Endothelial cell of umbilical vein (primary cell): ENCODE measurements around the gene TAGLN. TPM values are rescaled to one million over a fixed set of nuclear protein-coding genes. Genes with fewer than 3 reads are reported as not detected.

Experiments used
- BruUV-seq: library from RNA; stranded (reverse); fragments of 400-500 nt; replicated peaks from 2 replicates; lab custom pipeline; 2021; lab: Mats Ljungman, UMichigan
- CTCF ChIA-PET: fragments of 300-600, 350-600 bp; sonication (Branson Sonifier 250); formaldehyde crosslinking; loops from one replicate; lab custom pipeline; 2021; ENCODE audit warnings: antibody characterized with exemption, inconsistent platforms; lab: Charles Lee
- POLR2A ChIA-PET: fragments of 300-600, 350-600 bp; sonication (Branson Sonifier 250); formaldehyde crosslinking; loops from one replicate; lab custom pipeline; 2021; ENCODE audit warnings: antibody characterized with exemption, inconsistent platforms; lab: Charles Lee
- DNase-seq: peaks from one replicate; pipeline ENCODE4 v3.0.0-alpha.2; 2011; ENCODE audit warnings: low read depth, low spot score
- FAIRE-seq: peaks from 2 replicates; lab custom pipeline; 2011; peaks lifted over from hg19 to GRCh38; lab: Jason Lieb, UNC
- H2AFZ ChIP-seq: 2 replicates; pipeline ENCODE4 v1.6.0; 2012; ENCODE audit warnings: low read depth, low read length, control low read depth, inconsistent platforms
- H3K27ac ChIP-seq: 2 replicates; pipeline ENCODE4 v1.5.1; 2011; ENCODE audit warnings: low read depth, mild to moderate bottlenecking, control low read depth, low read length, moderate library complexity; ENCODE audit not compliant: insufficient read depth
- H3K27me3 ChIP-seq, 2 experiments: 2 replicates each; pipeline versions ENCODE4 v1.6.0 to v1.6.1; 2011; ENCODE audit warnings: low read length in 2 of 2, mixed read lengths in 1 of 2; ENCODE audit not compliant: control insufficient read depth in 2 of 2, insufficient read depth in 2 of 2
- H3K36me3 ChIP-seq, 2 experiments: 2 replicates in 1 of 2; 3 replicates in 1 of 2; pipeline ENCODE4 v1.5.1; 2011; ENCODE audit warnings: low read length in 2 of 2, mild to moderate bottlenecking in 1 of 2, moderate library complexity in 1 of 2; ENCODE audit not compliant: control insufficient read depth in 2 of 2, insufficient read depth in 2 of 2; ENCODE audit errors: extremely low read depth in 1 of 2
- H3K4me1 ChIP-seq: 3 replicates; pipeline ENCODE4 v1.5.1; 2011; ENCODE audit warnings: mild to moderate bottlenecking, low read length; ENCODE audit not compliant: control insufficient read depth, insufficient read depth; ENCODE audit errors: extremely low read depth
- H3K4me2 ChIP-seq: 2 replicates; pipeline ENCODE4 v1.6.1; 2011; ENCODE audit warnings: low read length, control low read depth, mixed read lengths; ENCODE audit not compliant: insufficient read depth
- H3K4me3 ChIP-seq, 3 experiments: fragments of 200-600 bp in 1 of 3; sonication (generic), shearing (Covaris generic) in 1 of 3; replicated peaks in 1 of 3; 2 replicates each; pipeline ENCODE4 v1.5.1; 2011 to 2016; ENCODE audit warnings: control low read depth in 3 of 3, low read length in 3 of 3, mild to moderate bottlenecking in 2 of 3, inconsistent platforms in 1 of 3, low read depth in 1 of 3, moderate library complexity in 1 of 3; ENCODE audit not compliant: insufficient read depth in 1 of 3
- H3K79me2 ChIP-seq: 2 replicates; pipeline ENCODE4 v1.6.0; 2012; ENCODE audit warnings: low read length, inconsistent platforms; ENCODE audit not compliant: control insufficient read depth, insufficient read depth
- H3K9ac ChIP-seq: replicated peaks from 2 replicates; pipeline ENCODE3; 2011; ENCODE audit warnings: low read length, control low read depth; ENCODE audit not compliant: insufficient read depth; ENCODE audit errors: extremely low read depth
- H3K9me1 ChIP-seq: replicated peaks from 3 replicates; pipeline ENCODE4 v1.6.0; 2011; ENCODE audit warnings: mild to moderate bottlenecking, low read length; ENCODE audit not compliant: control insufficient read depth, insufficient read depth; ENCODE audit errors: extremely low read depth
- H3K9me3 ChIP-seq: replicated peaks from 2 replicates; pipeline ENCODE4 v1.5.1; 2012; ENCODE audit warnings: low read length, inconsistent platforms; ENCODE audit not compliant: control insufficient read depth, insufficient read depth
- H4K20me1 ChIP-seq: replicated peaks from 2 replicates; pipeline ENCODE3; 2011; ENCODE audit warnings: mild to moderate bottlenecking, low read length; ENCODE audit not compliant: control insufficient read depth, insufficient read depth; ENCODE audit errors: extremely low read depth
- CTCF ChIP-seq, 2 donors: IDR thresholded peaks; 1 replicate in 1 of 2; 2 replicates in 1 of 2; pipeline ENCODE4 v1.5.1; 2011; ENCODE audit warnings: low read length in 2 of 2, mild to moderate bottlenecking in 2 of 2, moderate library complexity in 2 of 2, control low read depth in 1 of 2, inconsistent platforms in 1 of 2, low read depth in 1 of 2; ENCODE audit not compliant: insufficient read depth in 1 of 2; ENCODE audit errors: extremely low read depth in 1 of 2
- EZH2 ChIP-seq: IDR thresholded peaks from 2 replicates; pipeline ENCODE4 v1.6.1; 2012; ENCODE audit warnings: borderline replicate concordance, low read depth, mild to moderate bottlenecking, moderate library complexity, low read length, inconsistent platforms; ENCODE audit not compliant: severe bottlenecking
- FOS ChIP-seq: IDR thresholded peaks from 2 replicates; pipeline ENCODE4 v1.6.1; 2011; ENCODE audit warnings: mild to moderate bottlenecking, low read length, moderate library complexity, borderline replicate concordance; ENCODE audit not compliant: insufficient read depth
- GATA2 ChIP-seq: IDR thresholded peaks from 2 replicates; pipeline ENCODE4 v1.7.0; 2011; ENCODE audit warnings: low read depth, mild to moderate bottlenecking, moderate library complexity, mixed read lengths, low read length; ENCODE audit not compliant: insufficient read length, insufficient read depth
- JUN ChIP-seq: IDR thresholded peaks from 2 replicates; pipeline ENCODE4 v1.6.1; 2011; ENCODE audit warnings: borderline replicate concordance, low read depth; ENCODE audit not compliant: insufficient read length, insufficient read depth
- MAX ChIP-seq: IDR thresholded peaks from 2 replicates; pipeline ENCODE4 v1.6.1; 2011; ENCODE audit not compliant: insufficient read depth, insufficient read length
- MYC ChIP-seq: IDR thresholded peaks from one replicate; pipeline ENCODE4 v1.6.1; 2011; ENCODE audit warnings: mild to moderate bottlenecking, low read depth, low read length
- POLR2A ChIP-seq: IDR thresholded peaks from 2 replicates; pipeline ENCODE4 v1.6.1; 2012; ENCODE audit warnings: low read depth, mild to moderate bottlenecking, control low read depth, low read length
- POLR2AphosphoS5 ChIP-seq: IDR thresholded peaks from 2 replicates; pipeline ENCODE4 v1.6.1; 2012; ENCODE audit warnings: low read depth, mild to moderate bottlenecking, control low read depth, low read length, moderate library complexity; ENCODE audit not compliant: insufficient read depth
- dilution Hi-C: fragments of 300-500 bp; cut with MboI; formaldehyde crosslinking; loops from one replicate; pipeline ENCODE4 v1.15.0; 2019; ENCODE audit warnings: low sequenced_read_pairs; ENCODE audit not compliant: extremely low pct_ligation_motif_present
- intact Hi-C: fragments of 100-400 bp; cut with micrococcal nuclease; formaldehyde crosslinking; loops from one replicate; pipeline ENCODE4 v1.10.0; 2022
- polyA plus RNA-seq, 4 experiments: library from polyadenylated mRNA; depleted of rRNA in 3 of 4; stranded (reverse) in 3 of 4; unstranded in 1 of 4; fragments of >200 nt; gene quantifications; 2 replicates each; pipeline versions ENCODE4 v1.2.1 to v1.2.3, GENCODE V29; 2011 to 2012; ENCODE audit warnings: missing spikeins in 1 of 4
- total RNA-seq: library from RNA; stranded (reverse); gene quantifications from 2 replicates; pipeline ENCODE4 v1.2.3, GENCODE V29; 2021

The TAGLN gene
- total and polyA plus RNA-seq, 2 donors (not counting 3 experiments of a cell fraction or from before 2014, with no cell fraction given) = 20.8 to 113 TPM

- peak within 1 kb of the TSS; percentile 82 to 97 (median 90) for H3K4me3 ChIP-seq
- ChIA-PET POLR2A (interaction anchor here (1.1 kb wide), 1 partner anchor 52 kb away, joined by 4 read pairs; no protein-coding TSS in a partner anchor), CTCF (interaction anchor here (0.6 to 3.6 kb wide), 16 partner anchors 10 to 715 kb away, joined by 3 to 24 read pairs (median 4); partner anchors contain the start of genes APOA5, PAFAH1B2 and SIDT2)
- dilution Hi-C loops (no loop called here), intact Hi-C loops (loop anchor here (1.0 to 10.0 kb wide), 4 partner anchors 50 to 583 kb away; partner anchors contain the start of gene BACE1)
- peak within 1 kb of the TSS; percentile 93 for H3K9ac ChIP-seq
- peaks cover 20% of the 10 kb centered on the region for H3K4me1 ChIP-seq
- DNase-seq (no peak), FAIRE-seq (peak; percentile 61)
- no TSS peak for BruUV-seq
- peak within 1 kb of the TSS; percentile 84 for H3K4me2 ChIP-seq
- peak within 1 kb of the TSS; percentile 89 for H3K27ac ChIP-seq
- no peaks in the 10 kb centered on the region for H4K20me1 ChIP-seq
- no peaks in the 10 kb centered on the region for H3K27me3 ChIP-seq
- H3K79me2 ChIP-seq = peaks cover 19% of the 10 kb centered on the region
- no peaks in the 10 kb centered on the region for H3K9me3 ChIP-seq
- H2AFZ ChIP-seq = peak within 1 kb of the TSS; percentile 100
- peaks cover 0 to 19% of the 10 kb centered on the region in 2 experiments for H3K36me3 ChIP-seq
- TF ChIP-seq GATA2 = no peak
- no peak for TF ChIP-seq POLR2AphosphoS5
- no peak for TF ChIP-seq JUN
- no peak for TF ChIP-seq CTCF (IDR thresholded peaks at IDR 0.05; ENCODE audit: extremely low read depth in 1 of 2, insufficient read depth in 1 of 2, low read depth in 1 of 2, low read length in 2 of 2)
- TF ChIP-seq MYC = no peak
- TF ChIP-seq FOS = no peak
- no peak for TF ChIP-seq EZH2
- TF ChIP-seq MAX = no peak
- TF ChIP-seq POLR2A = no peak
- H3K9me1 ChIP-seq = no peaks in the 10 kb centered on the region
Measured at GRCh38 chr11:117231842-117232091, 32.6 kb downstream of the TAGLN start, which contains the start of gene PCSK7. Gene PCSK7, minus strand, starts transcription at chr11:117232073. Its CDS starts 2,229 bp downstream, at chr11:117229844.
